HG03575 (cell line): ENCODE measurements around the gene CLTRN.
"Not testable (repeated sequence)": the region's sequence is repeated elsewhere in the genome, so short reads cannot be mapped to it uniquely, and the experiment has no call there.

Experiments used
- ATAC-seq: cut with Tn5 transposase; IDR thresholded peaks from one replicate; pipeline ENCODE4 v1.9.1; 2021; ENCODE audit not compliant: unreplicated experiment, insufficient number of reproducible peaks, low FRiP score; ENCODE audit errors: extremely low read depth

The CLTRN gene

GRCh38 chrX:15664487-15665444, at the start of gene CLTRN:
TSS of gene CLTRN (minus strand) at chrX:15664805. CDS start at chrX:15664775, 30 bp downstream.
- no peak for ATAC-seq

DNA sequence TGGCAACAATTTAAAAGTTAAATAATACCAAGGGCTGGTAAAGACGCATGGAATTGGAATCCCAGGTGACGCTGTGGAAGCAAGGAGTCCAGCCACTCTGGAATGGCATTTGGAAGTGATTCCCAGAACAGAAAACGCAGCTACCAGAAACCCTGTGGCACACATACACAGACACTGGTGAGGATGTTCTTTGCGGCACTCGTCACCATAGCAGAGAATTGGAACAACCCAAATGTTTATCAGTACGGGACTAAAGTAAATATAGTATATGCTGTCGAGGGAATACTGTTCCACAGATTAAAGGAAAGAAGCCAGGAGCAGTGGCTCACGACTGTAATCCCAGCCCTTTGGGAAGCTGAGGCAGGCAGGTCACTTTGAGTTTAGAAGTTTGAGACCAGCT, 39.7 kb upstream of the CLTRN start:
- ATAC-seq, result not testable (repeated sequence)

- not testable (repeated sequence) for ATAC-seq
These were observed 39.2 kb upstream of the CLTRN start for GRCh38 chrX:15703809-15704208.

DNA sequence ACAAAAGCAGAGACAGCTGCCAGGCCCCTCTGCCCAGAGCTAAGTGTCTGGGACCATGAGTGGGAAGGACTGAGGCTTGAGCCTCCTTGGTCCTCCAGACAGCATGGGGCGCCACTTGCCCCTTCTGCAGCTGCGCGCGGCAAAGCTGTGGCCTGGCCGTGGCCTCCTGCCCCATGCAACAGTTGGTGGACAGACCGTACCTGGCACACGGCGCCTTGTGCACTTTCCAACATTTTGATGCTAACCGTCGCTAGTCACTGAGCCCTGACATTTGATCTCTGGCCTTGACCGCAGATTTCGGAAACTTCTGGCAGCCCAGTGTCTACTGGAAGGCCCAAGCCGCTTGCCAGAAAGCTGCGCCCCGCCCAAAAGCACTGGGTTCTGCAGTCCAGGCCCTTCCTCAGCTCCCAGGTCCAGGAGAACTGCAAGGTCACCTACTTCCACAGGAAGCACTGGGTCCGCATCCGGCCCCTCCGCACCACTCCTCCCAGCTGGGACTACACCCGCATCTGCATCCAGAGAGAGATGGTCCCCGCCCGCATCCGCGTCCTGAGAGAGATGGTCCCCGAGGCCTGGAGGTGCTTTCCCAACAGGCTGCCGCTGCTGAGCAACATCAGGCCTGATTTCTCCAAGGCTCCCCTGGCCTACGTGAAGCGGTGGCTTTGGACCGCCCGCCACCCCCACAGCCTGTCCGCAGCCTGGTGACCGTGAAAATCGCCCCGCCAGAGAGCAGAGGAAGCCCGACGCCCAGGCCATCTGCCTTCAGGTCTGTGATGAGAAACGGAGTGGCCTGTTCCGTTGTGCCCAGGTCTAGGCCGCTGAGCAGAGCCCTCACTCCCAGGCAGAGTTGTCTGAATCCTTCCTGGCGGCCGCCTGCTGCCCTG, 38.1 kb upstream of the CLTRN start:
- ATAC-seq, result no peak

DNA sequence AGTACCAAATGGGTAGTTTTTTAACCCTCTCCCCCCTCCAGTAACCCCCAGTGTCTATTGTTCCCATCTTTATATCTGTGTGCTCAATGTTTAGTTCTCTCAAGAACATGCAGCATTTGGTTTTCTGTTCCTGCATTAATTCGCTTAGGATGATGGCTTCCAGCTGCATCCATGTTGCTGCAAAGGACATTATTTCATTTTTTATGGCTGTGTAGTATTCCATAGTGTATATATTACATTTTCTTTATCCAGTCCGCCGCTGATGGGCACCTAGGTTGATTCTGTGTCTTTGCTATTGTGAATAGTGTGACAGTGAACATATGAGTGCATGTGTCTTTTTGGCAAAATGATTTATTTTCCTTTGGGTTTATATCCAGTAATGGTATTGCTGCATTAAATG, 31.9 kb upstream of the CLTRN start:
- no peak for ATAC-seq

GRCh38 chrX:15694941-15695451, 30.4 kb upstream of the CLTRN start:
- ATAC-seq, result no peak

GRCh38 chrX:15686818-15687685, 22.4 kb upstream of the CLTRN start:
- ATAC-seq, result peak; percentile 84

GRCh38 chrX:15683193-15683592, 18.6 kb upstream of the CLTRN start:
- no peak for ATAC-seq

DNA sequence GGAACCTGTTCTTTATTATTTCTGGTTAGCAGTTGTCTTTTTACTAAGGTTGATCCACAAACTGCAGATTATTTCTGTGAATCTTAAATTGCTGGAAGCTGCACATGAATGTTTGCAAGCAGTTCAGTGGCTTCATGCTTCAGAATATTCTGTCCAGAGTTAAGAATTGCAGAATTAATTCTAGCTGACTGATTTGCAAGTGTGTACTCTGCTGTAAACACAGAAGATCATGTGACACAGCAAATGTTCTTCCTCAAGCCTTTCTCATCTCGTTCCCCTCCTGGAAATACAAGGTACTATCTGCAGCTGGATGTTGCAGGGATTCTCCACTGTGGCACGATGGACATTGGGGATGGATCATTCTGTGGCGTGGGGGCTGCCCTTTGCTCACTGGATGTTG, 16.8 kb upstream of the CLTRN start:
- no peak for ATAC-seq

GRCh38 chrX:15680401-15680800, 15.8 kb upstream of the CLTRN start:
- ATAC-seq, result no peak

GRCh38 chrX:15679246-15679645, 14.6 kb upstream of the CLTRN start:
- no peak for ATAC-seq

DNA sequence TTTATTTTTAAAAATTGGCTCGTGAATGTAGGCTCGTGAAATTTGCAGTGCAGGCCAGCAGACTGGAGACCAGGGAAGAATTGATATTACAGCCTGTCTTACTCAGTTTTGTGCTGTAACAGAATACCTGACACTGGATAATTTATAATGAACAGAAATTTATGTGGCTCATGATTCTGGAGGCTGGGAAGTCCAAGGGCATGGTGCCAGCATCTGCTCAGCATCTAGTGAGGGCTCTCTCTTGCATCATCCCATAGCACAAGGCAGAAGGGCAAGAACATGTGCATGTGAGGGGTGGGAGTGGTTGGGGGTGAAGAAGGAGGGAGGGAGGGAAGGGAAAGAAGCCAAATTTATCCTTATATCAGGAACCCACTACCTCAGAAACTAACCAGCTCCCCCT, 13.7 kb upstream of the CLTRN start:
- ATAC-seq, result no peak

DNA sequence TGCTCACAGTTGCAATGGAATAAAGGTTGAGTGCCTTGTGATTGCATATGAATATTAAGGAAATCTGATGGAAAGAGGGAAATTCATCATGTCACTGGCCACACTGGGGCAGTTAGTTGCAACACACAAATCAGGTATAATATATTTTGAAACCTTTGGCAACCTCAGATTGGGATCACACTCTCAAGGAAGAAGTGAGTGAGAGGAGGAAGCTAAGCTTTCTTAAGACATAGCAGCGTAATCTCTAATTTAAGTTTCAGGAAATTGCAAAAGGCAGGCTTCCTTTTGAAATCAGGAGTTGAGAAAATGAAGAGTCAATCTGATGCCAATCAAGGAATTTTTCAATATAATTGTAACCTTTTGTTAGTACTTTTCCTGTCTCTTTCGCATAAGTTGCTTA, 12.3 kb upstream of the CLTRN start:
- ATAC-seq, result no peak

DNA sequence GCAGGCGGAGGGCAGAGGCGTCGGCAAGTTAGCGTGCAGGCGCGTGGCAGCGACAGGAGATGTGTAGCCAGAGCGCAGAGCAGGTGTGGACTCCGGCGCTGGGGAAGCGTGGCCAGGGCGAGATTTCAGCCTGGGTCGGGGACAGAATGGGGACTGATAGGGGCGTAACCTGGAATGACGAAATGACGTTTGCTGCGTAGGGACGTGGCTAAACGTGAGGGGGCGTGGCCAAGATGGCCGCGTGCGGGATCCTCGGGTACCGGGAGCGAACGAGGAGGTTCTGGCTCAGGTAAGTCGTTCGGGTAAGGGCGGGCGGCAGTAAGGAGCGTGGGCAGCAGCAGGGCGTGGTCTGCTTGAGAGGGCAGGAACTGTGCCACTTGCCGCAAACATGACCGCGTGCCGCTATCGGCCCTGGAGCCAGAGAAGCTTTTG, 10.9 kb upstream of the CLTRN start:
- peak; percentile 38 for ATAC-seq

GRCh38 chrX:15674841-15675489, 10.4 kb upstream of the CLTRN start:
- peak; percentile 73 for ATAC-seq

GRCh38 chrX:15674514-15674840, 9.9 kb upstream of the CLTRN start:
- no peak for ATAC-seq

- ATAC-seq, result no peak
These were observed 9.4 kb upstream of the CLTRN start for GRCh38 chrX:15673970-15674369.

DNA sequence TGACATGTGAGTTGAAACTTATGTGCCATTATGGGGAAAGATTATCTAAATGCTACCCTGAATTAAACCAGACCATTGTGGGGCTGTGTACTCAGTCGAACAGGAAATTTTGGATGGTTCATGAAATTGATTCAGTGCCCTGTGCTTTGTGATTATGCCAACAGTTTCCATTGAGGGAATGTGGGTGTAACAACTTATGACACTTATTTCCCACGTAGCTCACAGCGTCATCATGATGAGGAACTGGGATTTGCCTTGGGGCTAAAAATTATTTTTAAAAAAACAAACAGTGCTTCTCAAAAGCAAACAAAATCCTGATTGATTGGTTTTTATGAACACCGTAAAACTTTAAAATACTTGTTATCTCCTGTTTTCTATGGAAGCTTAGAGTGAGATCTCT, 8.3 kb upstream of the CLTRN start:
- ATAC-seq, result no peak
